ENCODE results near the gene KLF8. TPM values are rescaled to one million over a fixed set of nuclear protein-coding genes. Genes with fewer than 3 reads are reported as not detected.

Gene KLF8
- total RNA-seq, 1 experiment from 2014 or later: 7.3 TPM

GRCh38 chrX:56319165-56319564 lies 87.0 kb downstream of the KLF8 start:
- Histone ChIP-seq H3K4me2 (ENCODE audit: insufficient read depth, insufficient read length, low read length) (no peak overlapping the region), H3K4ac (ENCODE audit: low read depth, low read length) (no peak overlapping the region), H3K27ac (ENCODE audit: insufficient read length, low read depth, low read length) (no peak overlapping the region), H2BK12ac (ENCODE audit: insufficient read length, low read depth, low read length) (no peak overlapping the region), H4K5ac (ENCODE audit: insufficient read length, low read depth, low read length) (no peak overlapping the region), H3K9me3 (ENCODE audit: control insufficient read depth, low read depth, low read length) (peaks cover 30% of the 10 kb centered on the region), H3K23me2 (ENCODE audit: insufficient read length, low read depth, low read length, poor library complexity, severe bottlenecking) (no peaks in the 10 kb centered on the region), H3K9ac (ENCODE audit: extremely low read depth, insufficient read length, low read length) (no peak overlapping the region), H4K20me1 (ENCODE audit: control insufficient read depth, insufficient read depth, insufficient read length) (no peaks in the 10 kb centered on the region), H4K8ac (replicated peaks; ENCODE audit: insufficient read length, low read depth, low read length) (no peak overlapping the region), H3K27me3 (ENCODE audit: insufficient read depth, low read length) (no peaks in the 10 kb centered on the region), H3K4me1 (ENCODE audit: insufficient read depth, low read length) (no peaks in the 10 kb centered on the region), H2BK5ac (ENCODE audit: insufficient read length, low read length) (no peak overlapping the region), H3K79me2 (ENCODE audit: insufficient read depth, low read length) (no peaks in the 10 kb centered on the region), H3T11ph (ENCODE audit: low read length) (no peak overlapping the region), H2AFZ (ENCODE audit: low read length) (no peak overlapping the region), H2BK15ac (ENCODE audit: low read depth, low read length) (no peak overlapping the region), H3K18ac (ENCODE audit: insufficient read length, low read depth, low read length) (no peak overlapping the region), H4K91ac (ENCODE audit: insufficient read length, low read depth, low read length) (no peak overlapping the region), H3K79me1 (ENCODE audit: insufficient read depth, low read depth, low read length, poor library complexity, severe bottlenecking) (no peaks in the 10 kb centered on the region), H3K23ac (ENCODE audit: insufficient read length, low read depth, low read length) (no peak overlapping the region), H2BK20ac (ENCODE audit: low read depth, low read length, poor library complexity, severe bottlenecking) (no peak overlapping the region), H2BK120ac (ENCODE audit: low read depth, low read length, poor library complexity, severe bottlenecking) (no peak overlapping the region), H2AK5ac (ENCODE audit: insufficient read length, low read length) (no peak overlapping the region), H3K56ac (ENCODE audit: insufficient read length, low read depth, low read length) (no peak overlapping the region), H3K14ac (ENCODE audit: insufficient read depth, low read length) (no peak overlapping the region)
- peaks cover 4 to 17% (median 4%) of the 10 kb centered on the region in 3 experiments; a peak in 6 of 7 replicates for H3K36me3 Mint-ChIP-seq (ENCODE audit: insufficient read depth in 1 of 3, low read depth in 3 of 3)
- peaks cover 74 to 89% of the 10 kb centered on the region in 2 experiments for H3K9me3 Mint-ChIP-seq
- no peak overlapping the region for H3K4me3 Mint-ChIP-seq
- no peak for TF ChIP-seq CTCF (conservative IDR thresholded peaks at IDR 0.05)
- DNase-seq: no peak
- no peaks in the 10 kb centered on the region for H3K27me3 Mint-ChIP-seq (ENCODE audit: low read depth)
- H3K27ac Mint-ChIP-seq: no peak overlapping the region
- H3K4me1 Mint-ChIP-seq: no peaks in the 10 kb centered on the region

All from H9 (cell line).